K562 (cell line): ENCODE results near the gene PLK1. TPM values are rescaled to one million over a fixed set of nuclear protein-coding genes. Genes with fewer than 3 reads are reported as not detected.
A peak's percentile ranks its signal among the peaks of the same experiment; 100 is the strongest.

Experiments used
- ASH1L ChIP-seq: fragments of 450-650 bp; IDR thresholded peaks from 2 replicates; pipeline ENCODE4 v1.6.1; 2018; ENCODE audit warnings: borderline replicate concordance, mild to moderate bottlenecking, low read depth; ENCODE audit not compliant: partially characterized antibody
- COPS2 ChIP-seq: fragments of 450-650 bp; conservative IDR thresholded peaks from 2 replicates; pipeline ENCODE4 v1.6.1; 2016; ENCODE audit warnings: mild to moderate bottlenecking, moderate library complexity
- DIDO1 ChIP-seq: fragments of 450-650 bp; IDR thresholded peaks from 2 replicates; pipeline ENCODE4 v1.6.1; 2016; ENCODE audit warnings: low read depth, missing biosample characterization, missing genetic modification characterization
- ETV1 ChIP-seq: fragments of 450-650 bp; conservative IDR thresholded peaks from 2 replicates; pipeline ENCODE4 v1.6.1; 2016; ENCODE audit warnings: missing genetic modification characterization, control low read depth, low read depth, missing compliant biosample characterization
- HMGN3 ChIP-seq: IDR thresholded peaks from 2 replicates; pipeline ENCODE4 v1.6.1; 2011; ENCODE audit warnings: borderline replicate concordance, low read depth, mild to moderate bottlenecking, mixed read lengths, low read length; ENCODE audit not compliant: insufficient read length; ENCODE audit errors: extremely low read depth
- TCF7 ChIP-seq: sonication (generic); IDR thresholded peaks from 2 replicates; pipeline ENCODE4 v1.6.1; 2016; ENCODE audit warnings: antibody characterized with exemption, borderline replicate concordance
- polyA plus RNA-seq, 8 experiments: library from polyadenylated mRNA; depleted of rRNA in 4 of 8; stranded (reverse) in 5 of 8; unstranded in 3 of 8; fragments of >200 nt; fragmentation: Nextera tagmentation in 2 of 8; fragmentation: Illumina TruSeq in 1 of 8; extraction: Ambion mirVana in 2 of 8; extraction: Trizol in 1 of 8; gene quantifications; 2 replicates each; pipeline versions ENCODE4 v1.2.1 to v1.2.3, GENCODE V29; 2011 to 2014; ENCODE audit warnings: inconsistent platforms in 1 of 8, missing spikeins in 1 of 8
- total RNA-seq, 7 experiments: library from RNA; depleted of rRNA in 6 of 7; stranded (reverse); fragments of >200 nt in 6 of 7; fragmentation: Illumina TruSeq in 2 of 7; extraction: Trizol in 2 of 7; gene quantifications; 2 replicates each; pipeline versions ENCODE4 v1.2.1 to v1.2.3, GENCODE V29; 2011 to 2021; ENCODE audit warnings: low replicate concordance in 1 of 7
- TF ChIP-seq, protein P1 (sequence below): IDR thresholded peaks from 3 replicates; pipeline ENCODE4 v1.6.1; 2011; ENCODE audit warnings: borderline replicate concordance, mild to moderate bottlenecking; ENCODE audit not compliant: insufficient read length, insufficient read depth
- TF ChIP-seq, protein P2 (sequence below), 2 experiments: fragments of 450-650 bp; formaldehyde crosslinking in 1 of 2; IDR thresholded peaks; 2 replicates each; pipeline versions ENCODE4 v1.4.0 to v1.6.1; 2014 to 2020; ENCODE audit warnings: mild to moderate bottlenecking in 2 of 2, borderline replicate concordance in 1 of 2, low read depth in 1 of 2
- TF ChIP-seq, protein P3 (sequence below): IDR thresholded peaks from 2 replicates; pipeline ENCODE4 v1.6.1; 2011; ENCODE audit not compliant: insufficient read length; ENCODE audit errors: extremely low read depth

The PLK1 gene
- total and polyA plus RNA-seq, 9 of the 15 experiments (the other 6 are each of a cell fraction or from before 2014, with no cell fraction given): 13.6 to 212 (median 45.5) TPM

- TF ChIP-seq, protein P1, sequence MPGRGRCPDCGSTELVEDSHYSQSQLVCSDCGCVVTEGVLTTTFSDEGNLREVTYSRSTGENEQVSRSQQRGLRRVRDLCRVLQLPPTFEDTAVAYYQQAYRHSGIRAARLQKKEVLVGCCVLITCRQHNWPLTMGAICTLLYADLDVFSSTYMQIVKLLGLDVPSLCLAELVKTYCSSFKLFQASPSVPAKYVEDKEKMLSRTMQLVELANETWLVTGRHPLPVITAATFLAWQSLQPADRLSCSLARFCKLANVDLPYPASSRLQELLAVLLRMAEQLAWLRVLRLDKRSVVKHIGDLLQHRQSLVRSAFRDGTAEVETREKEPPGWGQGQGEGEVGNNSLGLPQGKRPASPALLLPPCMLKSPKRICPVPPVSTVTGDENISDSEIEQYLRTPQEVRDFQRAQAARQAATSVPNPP: no peak
- TF ChIP-seq TCF7 (0 out of 2 replicates have a peak, but pooled peaks have one; percentile 16), COPS2 (no peak), HMGN3 (peak; percentile 86), ASH1L (no peak), DIDO1 (tag) (peak; percentile 89; the same call in 1 of the 2 replicates), ETV1 (tag) (peak; percentile 98)
- TF ChIP-seq, protein P2, sequence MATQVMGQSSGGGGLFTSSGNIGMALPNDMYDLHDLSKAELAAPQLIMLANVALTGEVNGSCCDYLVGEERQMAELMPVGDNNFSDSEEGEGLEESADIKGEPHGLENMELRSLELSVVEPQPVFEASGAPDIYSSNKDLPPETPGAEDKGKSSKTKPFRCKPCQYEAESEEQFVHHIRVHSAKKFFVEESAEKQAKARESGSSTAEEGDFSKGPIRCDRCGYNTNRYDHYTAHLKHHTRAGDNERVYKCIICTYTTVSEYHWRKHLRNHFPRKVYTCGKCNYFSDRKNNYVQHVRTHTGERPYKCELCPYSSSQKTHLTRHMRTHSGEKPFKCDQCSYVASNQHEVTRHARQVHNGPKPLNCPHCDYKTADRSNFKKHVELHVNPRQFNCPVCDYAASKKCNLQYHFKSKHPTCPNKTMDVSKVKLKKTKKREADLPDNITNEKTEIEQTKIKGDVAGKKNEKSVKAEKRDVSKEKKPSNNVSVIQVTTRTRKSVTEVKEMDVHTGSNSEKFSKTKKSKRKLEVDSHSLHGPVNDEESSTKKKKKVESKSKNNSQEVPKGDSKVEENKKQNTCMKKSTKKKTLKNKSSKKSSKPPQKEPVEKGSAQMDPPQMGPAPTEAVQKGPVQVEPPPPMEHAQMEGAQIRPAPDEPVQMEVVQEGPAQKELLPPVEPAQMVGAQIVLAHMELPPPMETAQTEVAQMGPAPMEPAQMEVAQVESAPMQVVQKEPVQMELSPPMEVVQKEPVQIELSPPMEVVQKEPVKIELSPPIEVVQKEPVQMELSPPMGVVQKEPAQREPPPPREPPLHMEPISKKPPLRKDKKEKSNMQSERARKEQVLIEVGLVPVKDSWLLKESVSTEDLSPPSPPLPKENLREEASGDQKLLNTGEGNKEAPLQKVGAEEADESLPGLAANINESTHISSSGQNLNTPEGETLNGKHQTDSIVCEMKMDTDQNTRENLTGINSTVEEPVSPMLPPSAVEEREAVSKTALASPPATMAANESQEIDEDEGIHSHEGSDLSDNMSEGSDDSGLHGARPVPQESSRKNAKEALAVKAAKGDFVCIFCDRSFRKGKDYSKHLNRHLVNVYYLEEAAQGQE (IDR thresholded peaks at IDR 0.05; ENCODE audit: borderline replicate concordance): peak; percentile 99
- TF ChIP-seq, protein P2 (CRISPR knock-in tag; IDR thresholded peaks at IDR 0.05; ENCODE audit: low read depth): 0 out of 2 replicates have a peak, but pooled peaks have one; percentile 36
- TF ChIP-seq, protein P3, sequence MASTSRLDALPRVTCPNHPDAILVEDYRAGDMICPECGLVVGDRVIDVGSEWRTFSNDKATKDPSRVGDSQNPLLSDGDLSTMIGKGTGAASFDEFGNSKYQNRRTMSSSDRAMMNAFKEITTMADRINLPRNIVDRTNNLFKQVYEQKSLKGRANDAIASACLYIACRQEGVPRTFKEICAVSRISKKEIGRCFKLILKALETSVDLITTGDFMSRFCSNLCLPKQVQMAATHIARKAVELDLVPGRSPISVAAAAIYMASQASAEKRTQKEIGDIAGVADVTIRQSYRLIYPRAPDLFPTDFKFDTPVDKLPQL: no peak
These were observed 37.5 kb upstream of the PLK1 start, which contains the start of the genes DCTN5 and PALB2 (continued) for GRCh38 chr16:23640931-23641765.
